Keratinocyte (primary cell): ENCODE measurements around the gene ZNF888. TPM values are rescaled to one million over a fixed set of nuclear protein-coding genes. Genes with fewer than 3 reads are reported as not detected.
"Not testable (repeated sequence)": the region's sequence is repeated elsewhere in the genome, so short reads cannot be mapped to it uniquely, and the experiment has no call there.

Source experiments
- DNase-seq: peaks from one replicate; pipeline ENCODE4 v3.0.0-alpha.2; 2011; ENCODE audit warnings: low read depth, missing footprints, low spot score
- FAIRE-seq: peaks from 2 replicates; lab custom pipeline; 2011; peaks lifted over from hg19 to GRCh38; lab: Jason Lieb, UNC
- H2AFZ ChIP-seq: 2 replicates; pipeline ENCODE4 v1.6.0; 2012; ENCODE audit warnings: low read length, control low read depth, inconsistent platforms; ENCODE audit not compliant: control insufficient read depth
- H3K27ac ChIP-seq: 2 replicates; pipeline ENCODE4 v1.5.1; 2011; ENCODE audit warnings: low read length; ENCODE audit not compliant: control insufficient read depth, insufficient read depth
- H3K27me3 ChIP-seq: 3 replicates; pipeline ENCODE4 v1.6.0; 2011; ENCODE audit warnings: low read length; ENCODE audit not compliant: control insufficient read depth, insufficient read depth; ENCODE audit errors: extremely low read depth
- H3K36me3 ChIP-seq, 2 experiments: 2 replicates in 1 of 2; 3 replicates in 1 of 2; pipeline ENCODE4 v1.5.1; 2011; ENCODE audit warnings: low read length in 2 of 2, mild to moderate bottlenecking in 1 of 2; ENCODE audit not compliant: control insufficient read depth in 2 of 2, insufficient read depth in 2 of 2; ENCODE audit errors: extremely low read depth in 1 of 2
- H3K4me1 ChIP-seq: 3 replicates; pipeline ENCODE4 v1.5.1; 2011; ENCODE audit warnings: low read length; ENCODE audit not compliant: control insufficient read depth, insufficient read depth; ENCODE audit errors: extremely low read depth
- H3K4me2 ChIP-seq: 3 replicates; pipeline ENCODE4 v1.6.0; 2011; ENCODE audit warnings: low read depth, low read length; ENCODE audit not compliant: control insufficient read depth, insufficient read depth; ENCODE audit errors: extremely low read depth
- H3K4me3 ChIP-seq, 3 experiments: fragments of 200-600 bp in 1 of 3; sonication (generic) in 1 of 3; 2 replicates in 2 of 3; 3 replicates in 1 of 3; pipeline ENCODE4 v1.5.1; 2011 to 2016; ENCODE audit warnings: low read length in 3 of 3, mild to moderate bottlenecking in 3 of 3, control low read depth in 2 of 3, inconsistent platforms in 1 of 3, low read depth in 1 of 3, mixed read lengths in 1 of 3, mixed run types in 1 of 3, moderate library complexity in 1 of 3; ENCODE audit not compliant: control insufficient read depth in 2 of 3, insufficient read depth in 2 of 3; ENCODE audit errors: extremely low read depth in 1 of 3
- H3K79me2 ChIP-seq: 2 replicates; pipeline ENCODE4 v1.6.0; 2012; ENCODE audit warnings: low read length; ENCODE audit not compliant: control insufficient read depth, insufficient read depth
- H3K9ac ChIP-seq: 3 replicates; pipeline ENCODE4 v1.6.0; 2011; ENCODE audit warnings: low read length; ENCODE audit not compliant: control insufficient read depth, insufficient read depth; ENCODE audit errors: extremely low read depth
- H3K9me1 ChIP-seq: 3 replicates; pipeline ENCODE4 v1.6.0; 2011; ENCODE audit warnings: low read length; ENCODE audit not compliant: control insufficient read depth, insufficient read depth; ENCODE audit errors: extremely low read depth
- H3K9me3 ChIP-seq: 2 replicates; pipeline ENCODE4 v1.5.1; 2012; ENCODE audit warnings: low read depth, low read length; ENCODE audit not compliant: control insufficient read depth
- H4K20me1 ChIP-seq: 3 replicates; pipeline ENCODE4 v1.6.0; 2011; ENCODE audit warnings: low read length; ENCODE audit not compliant: control insufficient read depth, insufficient read depth; ENCODE audit errors: extremely low read depth
- CTCF ChIP-seq, 3 experiments: IDR thresholded peaks in 1 of 3; conservative IDR thresholded peaks in 1 of 3; optimal IDR thresholded peaks in 1 of 3; 2 replicates in 2 of 3; 3 replicates in 1 of 3; pipeline versions ENCODE3 to v1.5.1; 2011; ENCODE audit warnings: low read length in 3 of 3, mild to moderate bottlenecking in 3 of 3, moderate library complexity in 2 of 3, control low read depth in 1 of 3, inconsistent platforms in 1 of 3; ENCODE audit not compliant: insufficient read depth in 2 of 3; ENCODE audit errors: extremely low read depth in 1 of 3
- EZH2 ChIP-seq: IDR thresholded peaks from one replicate; pipeline ENCODE4 v1.6.1; 2012; ENCODE audit warnings: inconsistent platforms, mild to moderate bottlenecking, low read length, moderate library complexity
- dilution Hi-C: fragments of 300-500 bp; cut with MboI; formaldehyde crosslinking; loops from one replicate; pipeline ENCODE4 v1.7.0; 2020; ENCODE audit warnings: low sequenced_read_pairs; ENCODE audit not compliant: extremely low pct_ligation_motif_present
- polyA plus RNA-seq, 5 experiments: library from polyadenylated mRNA; depleted of rRNA in 3 of 5; stranded (reverse) in 3 of 5; stranded (forward) in 1 of 5; unstranded in 1 of 5; fragments of >200 nt; gene quantifications; 1 replicate in 1 of 5; 2 replicates in 3 of 5; 3 replicates in 1 of 5; pipeline versions ENCODE4 v1.2.1 to v1.2.3, GENCODE V29; 2011 to 2012; ENCODE audit warnings: missing spikeins in 2 of 5, low read depth in 1 of 5, low replicate concordance in 1 of 5

Gene ZNF888
- polyA plus RNA-seq, 1 donor (not counting 4 experiments of a cell fraction or from before 2014, with no cell fraction given): 3.1 TPM

DNA sequence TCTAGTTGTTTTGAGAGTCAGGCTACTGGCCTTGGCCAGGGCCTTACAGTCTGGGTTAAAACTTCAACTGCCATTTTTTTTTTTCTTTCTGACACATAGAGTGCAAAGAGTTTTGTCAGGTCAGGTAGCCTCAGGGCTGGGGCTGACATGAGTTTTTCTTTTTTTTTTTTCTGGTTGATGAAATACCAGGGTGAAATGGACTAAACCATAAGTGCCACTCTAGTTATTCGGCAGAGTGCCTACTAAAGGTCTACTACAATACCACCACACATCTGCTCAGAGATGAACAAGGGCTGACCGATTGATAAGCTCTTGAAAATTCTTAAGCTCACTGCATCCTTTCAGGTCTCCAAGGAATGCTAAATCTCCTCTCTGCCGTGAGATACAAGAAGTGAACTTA is 21.4 kb downstream of the ZNF888 start:
- dilution Hi-C loops: no loop called here

DNA sequence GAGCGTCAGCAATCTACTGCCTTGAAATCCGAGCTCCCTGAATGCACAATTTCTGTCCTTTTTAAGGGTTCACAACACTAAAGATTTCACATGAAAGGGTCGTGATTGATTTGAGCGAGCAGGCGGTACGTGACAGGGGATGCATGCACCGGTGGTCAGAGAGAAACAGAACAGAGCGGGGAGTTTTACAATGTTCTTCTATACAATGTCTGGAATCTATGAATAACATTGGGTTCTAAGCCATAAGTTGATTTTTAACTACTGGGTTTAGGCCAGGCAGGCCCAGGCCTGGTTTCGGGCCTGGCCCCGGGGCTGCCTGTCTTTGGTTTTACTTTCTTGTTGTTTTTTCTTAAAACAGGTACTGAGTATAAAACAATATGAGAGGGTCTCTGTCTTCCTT is 24.6 kb downstream of the ZNF888 start:
- dilution Hi-C loops, DNase-seq, H3K4me3 ChIP-seq, H3K27me3 ChIP-seq, H3K9me3 ChIP-seq, H4K20me1 ChIP-seq, FAIRE-seq, H3K4me2 ChIP-seq, H2AFZ ChIP-seq, H3K4me1 ChIP-seq, H3K36me3 ChIP-seq, H3K27ac ChIP-seq, H3K9me1 ChIP-seq, H3K9ac ChIP-seq: not testable (repeated sequence)
- peaks cover 17% of the 10 kb centered on the region for H3K79me2 ChIP-seq

More for the DNA sequence above, 21.4 kb downstream of the ZNF888 start:
- DNase-seq (no peak), FAIRE-seq (no peak)
- Histone ChIP-seq H3K27me3 (no peaks in the 10 kb centered on the region), H3K9me1 (no peaks in the 10 kb centered on the region), H3K4me1 (no peaks in the 10 kb centered on the region), H3K4me3 (no peak overlapping the region), H4K20me1 (no peaks in the 10 kb centered on the region), H3K79me2 (no peaks in the 10 kb centered on the region), H3K4me2 (no peak overlapping the region), H3K9ac (no peak overlapping the region), H3K36me3 (peaks cover 0 to under 1% of the 10 kb centered on the region in 2 experiments), H3K9me3 (peaks cover 5% of the 10 kb centered on the region), H2AFZ (no peak overlapping the region), H3K27ac (no peak overlapping the region)
- TF ChIP-seq EZH2 (no peak), CTCF (optimal IDR thresholded peaks at IDR 0.05 in 1 of 3, IDR thresholded peaks at IDR 0.05 in 1 of 3, conservative IDR thresholded peaks at IDR 0.05 in 1 of 3; ENCODE audit: extremely low read depth in 1 of 3, insufficient read depth in 2 of 3, low read length in 3 of 3) (no peak)

GRCh38 chr19:52898101-52898500 is 25.1 kb downstream of the ZNF888 start:
- FAIRE-seq: no peak
- Histone ChIP-seq H3K9me1 (no peaks in the 10 kb centered on the region), H3K27me3 (no peaks in the 10 kb centered on the region), H3K4me3 (peak overlapping the region in 1 of 3 experiments; percentile 91), H3K36me3 (peaks cover 0 to 6% of the 10 kb centered on the region in 2 experiments), H3K4me1 (peaks cover 4% of the 10 kb centered on the region), H2AFZ (peak overlapping the region; percentile 86), H3K9ac (no peak overlapping the region), H3K27ac (no peak overlapping the region), H3K79me2 (peaks cover 21% of the 10 kb centered on the region), H3K4me2 (peak overlapping the region; percentile 82), H3K9me3 (peaks cover 3% of the 10 kb centered on the region), H4K20me1 (no peaks in the 10 kb centered on the region)
- no peak for DNase-seq
- no peak for TF ChIP-seq CTCF (optimal IDR thresholded peaks at IDR 0.05 in 1 of 3, IDR thresholded peaks at IDR 0.05 in 1 of 3, conservative IDR thresholded peaks at IDR 0.05 in 1 of 3; ENCODE audit: extremely low read depth in 1 of 3, insufficient read depth in 2 of 3, low read length in 3 of 3)
- no peak for TF ChIP-seq EZH2
- dilution Hi-C loops: no loop called here
